HEK293 (cell line): ENCODE data around the gene FADS6.

Experiments
- CTCF ChIA-PET: fragments of 350-600 bp; formaldehyde crosslinking; extraction: SDS; loops from one replicate; lab custom pipeline; 2021; ENCODE audit warnings: antibody characterized with exemption; lab: Yijun Ruan, JAX
- POLR2A ChIA-PET: fragments of 300-600 bp; formaldehyde crosslinking; extraction: SDS; loops from one replicate; lab custom pipeline; 2020; ENCODE audit warnings: antibody characterized with exemption, inconsistent platforms; lab: Yijun Ruan, JAX
- H3K27ac ChIP-seq: fragments of 200-500 bp; sonication (Bioruptor generic); 2 replicates; pipeline ENCODE4 v1.5.1; 2014; ENCODE audit warnings: low read depth, low read length, control low read depth, inconsistent platforms; ENCODE audit errors: extremely low read depth
- H3K36me3 ChIP-seq, 2 experiments: fragments of 200-500 bp in 1 of 2; sonication (Bioruptor generic) in 1 of 2; 1 replicate in 1 of 2; 2 replicates in 1 of 2; pipeline ENCODE4 v1.5.1; 2014 to 2017; ENCODE audit warnings: inconsistent platforms in 2 of 2, low read length in 2 of 2; ENCODE audit not compliant: control insufficient read depth in 2 of 2, insufficient read depth in 1 of 2
- H3K4me1 ChIP-seq: fragments of 200-500 bp; sonication (Bioruptor generic); 2 replicates; pipeline ENCODE4 v1.5.1; 2014; ENCODE audit warnings: mild to moderate bottlenecking, low read length, inconsistent platforms; ENCODE audit not compliant: control insufficient read depth, insufficient read depth
- H3K4me3 ChIP-seq: 2 replicates; pipeline ENCODE4 v1.5.1; 2011; ENCODE audit warnings: low read depth, mild to moderate bottlenecking, control low read depth, low read length, moderate library complexity
- H3K9me3 ChIP-seq: fragments of 200-500 bp; sonication (Bioruptor generic); 2 replicates; pipeline ENCODE4 v1.5.1; 2014; ENCODE audit warnings: low read depth, low read length, inconsistent platforms; ENCODE audit not compliant: control insufficient read depth, insufficient read depth
- GLI4 ChIP-seq: fragments of 450-650 bp; formaldehyde crosslinking; IDR thresholded peaks from 2 replicates; pipeline ENCODE4 v1.5.1; 2016; ENCODE audit warnings: missing biosample characterization, missing genetic modification characterization
- HOXC10 ChIP-seq: sonication (generic); formaldehyde crosslinking; IDR thresholded peaks from 2 replicates; pipeline ENCODE4 v1.8.1; 2023; ENCODE audit warnings: mild to moderate bottlenecking, missing genetic modification reagents
- HOXD13 ChIP-seq: sonication (generic); formaldehyde crosslinking; IDR thresholded peaks from 2 replicates; pipeline ENCODE4 v1.8.0; 2022; ENCODE audit warnings: missing genetic modification reagents, borderline replicate concordance
- MEIS1 ChIP-seq: sonication (generic); formaldehyde crosslinking; IDR thresholded peaks from 2 replicates; pipeline ENCODE4 v1.8.1; 2022; ENCODE audit warnings: missing genetic modification reagents, mild to moderate bottlenecking, borderline replicate concordance
- ZEB2 ChIP-seq: fragments of 450-650 bp; formaldehyde crosslinking; IDR thresholded peaks from 2 replicates; pipeline ENCODE4 v1.5.1; 2016; ENCODE audit warnings: missing biosample characterization, missing genetic modification characterization
- ZFP41 ChIP-seq: fragments of 450-650 bp; formaldehyde crosslinking; IDR thresholded peaks from 2 replicates; pipeline ENCODE4 v1.5.1; 2016; ENCODE audit warnings: missing biosample characterization, missing genetic modification characterization, borderline replicate concordance
- ZNF114 ChIP-seq: fragments of 450-650 bp; formaldehyde crosslinking; IDR thresholded peaks from 2 replicates; pipeline ENCODE4 v1.5.0; 2017; ENCODE audit warnings: missing biosample characterization, missing genetic modification characterization
- ZNF132 ChIP-seq: fragments of 450-650 bp; formaldehyde crosslinking; IDR thresholded peaks from 2 replicates; pipeline ENCODE4 v1.5.1; 2017; ENCODE audit warnings: missing biosample characterization, missing genetic modification characterization, borderline replicate concordance
- ZNF138 ChIP-seq: fragments of 450-650 bp; formaldehyde crosslinking; IDR thresholded peaks from 2 replicates; pipeline ENCODE4 v1.5.1; 2016; ENCODE audit warnings: missing biosample characterization, missing genetic modification characterization, borderline replicate concordance
- ZNF223 ChIP-seq: fragments of 450-650 bp; formaldehyde crosslinking; IDR thresholded peaks from 2 replicates; pipeline ENCODE4 v1.5.1; 2016; ENCODE audit warnings: missing biosample characterization, missing genetic modification characterization
- ZNF302 ChIP-seq: fragments of 450-650 bp; formaldehyde crosslinking; IDR thresholded peaks from 2 replicates; pipeline ENCODE4 v1.5.1; 2016; ENCODE audit warnings: missing biosample characterization, missing genetic modification characterization, low read depth
- ZNF335 ChIP-seq: fragments of 450-650 bp; formaldehyde crosslinking; conservative IDR thresholded peaks from 2 replicates; pipeline ENCODE4 v1.5.1; 2016; ENCODE audit warnings: missing biosample characterization, missing genetic modification characterization
- ZNF416 ChIP-seq: fragments of 450-650 bp; formaldehyde crosslinking; IDR thresholded peaks from 2 replicates; pipeline ENCODE4 v1.5.1; 2016; ENCODE audit warnings: missing biosample characterization, missing genetic modification characterization
- ZNF530 ChIP-seq: fragments of 450-650 bp; formaldehyde crosslinking; IDR thresholded peaks from 2 replicates; pipeline ENCODE4 v1.5.1; 2016; ENCODE audit warnings: low read depth, missing biosample characterization, missing genetic modification characterization
- ZNF610 ChIP-seq: fragments of 450-650 bp; formaldehyde crosslinking; IDR thresholded peaks from 2 replicates; pipeline ENCODE4 v1.5.1; 2016; ENCODE audit warnings: missing biosample characterization, missing genetic modification characterization, borderline replicate concordance
- ZNF621 ChIP-seq: fragments of 450-650 bp; formaldehyde crosslinking; IDR thresholded peaks from 2 replicates; pipeline ENCODE4 v1.5.1; 2017; ENCODE audit warnings: missing biosample characterization, missing genetic modification characterization
- ZNF624 ChIP-seq: fragments of 450-650 bp; formaldehyde crosslinking; IDR thresholded peaks from 2 replicates; pipeline ENCODE4 v1.5.1; 2017; ENCODE audit warnings: missing biosample characterization, missing genetic modification characterization
- ZNF701 ChIP-seq: fragments of 450-650 bp; formaldehyde crosslinking; IDR thresholded peaks from 2 replicates; pipeline ENCODE4 v1.5.1; 2016; ENCODE audit warnings: missing biosample characterization, missing genetic modification characterization
- ZNF792 ChIP-seq: fragments of 450-650 bp; formaldehyde crosslinking; IDR thresholded peaks from 2 replicates; pipeline ENCODE4 v1.5.1; 2016; ENCODE audit warnings: missing biosample characterization, missing genetic modification characterization
- ZNF843 ChIP-seq: fragments of 450-650 bp; formaldehyde crosslinking; IDR thresholded peaks from 2 replicates; pipeline ENCODE4 v1.5.1; 2016; ENCODE audit warnings: missing biosample characterization, missing genetic modification characterization
- ZSCAN23 ChIP-seq: fragments of 450-650 bp; formaldehyde crosslinking; IDR thresholded peaks from 2 replicates; pipeline ENCODE4 v1.5.1; 2016; ENCODE audit warnings: missing biosample characterization, missing genetic modification characterization
- ZXDB ChIP-seq: fragments of 450-650 bp; formaldehyde crosslinking; IDR thresholded peaks from 2 replicates; pipeline ENCODE4 v1.5.1; 2016; ENCODE audit warnings: missing biosample characterization, missing genetic modification characterization
- TF ChIP-seq, protein P1 (sequence below): fragments of 450-650 bp; formaldehyde crosslinking; IDR thresholded peaks from 2 replicates; pipeline ENCODE4 v1.5.1; 2016; ENCODE audit warnings: missing biosample characterization, missing genetic modification characterization
- TF ChIP-seq, protein P2 (sequence below): fragments of 450-650 bp; formaldehyde crosslinking; IDR thresholded peaks from 2 replicates; pipeline ENCODE4; 2016; ENCODE audit warnings: missing biosample characterization, missing genetic modification characterization
- TF ChIP-seq, protein P3 (sequence below): fragments of 450-650 bp; IDR thresholded peaks from 2 replicates; pipeline ENCODE4 v1.5.1; 2018; ENCODE audit warnings: missing biosample characterization, mild to moderate bottlenecking, missing genetic modification characterization
- TF ChIP-seq, protein P4 (sequence below): fragments of 450-650 bp; formaldehyde crosslinking; IDR thresholded peaks from 2 replicates; pipeline ENCODE4 v1.5.1; 2016; ENCODE audit warnings: missing biosample characterization, missing genetic modification characterization

The FADS6 gene

DNA sequence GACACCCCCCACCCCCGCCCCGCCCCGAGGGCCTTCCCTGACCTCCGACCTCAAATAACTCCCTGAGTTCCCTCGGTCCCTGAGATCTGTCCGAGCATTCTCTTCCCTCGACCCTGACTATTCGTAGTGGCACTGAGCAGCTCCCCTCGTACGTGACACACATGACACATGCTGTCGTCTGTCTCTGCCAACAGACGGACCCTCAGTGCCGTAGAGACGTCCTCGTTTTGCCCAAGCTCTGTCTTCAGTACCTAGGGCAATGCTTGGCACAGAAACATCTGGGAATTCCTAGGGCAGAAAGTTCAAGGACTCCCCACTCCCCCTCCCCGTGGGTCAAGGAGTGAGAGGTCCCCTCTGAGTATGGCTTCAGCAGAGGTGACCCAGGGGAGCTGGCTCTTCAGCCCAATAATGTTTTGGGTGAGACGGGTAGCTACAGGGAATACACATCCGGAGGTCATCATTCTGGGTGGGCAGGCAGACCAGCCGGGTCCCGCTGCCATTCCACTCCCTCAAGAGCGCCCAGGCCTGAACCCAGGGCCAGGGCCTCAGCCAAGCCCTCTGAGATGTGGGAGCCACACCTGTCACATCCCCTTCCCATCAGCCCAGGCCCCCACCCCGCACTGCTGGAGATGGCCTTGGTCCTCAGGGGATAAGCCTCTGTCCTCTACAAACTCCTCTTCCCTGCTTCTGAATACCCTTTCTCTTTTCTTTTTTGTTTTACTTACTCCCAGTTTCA is 671 bp upstream of the FADS6 start:
- CTCF ChIA-PET: interaction anchor here (0.7 kb wide), 1 partner anchor 27 kb away, joined by 5 read pairs; no protein-coding TSS in a partner anchor
- H3K9me3 ChIP-seq: no peaks in the 10 kb centered on the region
- H3K27ac ChIP-seq: no peak overlapping the region
- TF ChIP-seq ZNF530 (tag by site-specific recombination): no peak
- TF ChIP-seq ZSCAN23 (tag by site-specific recombination): no peak
- no peak for TF ChIP-seq ZNF138
- TF ChIP-seq ZNF335 (tag by site-specific recombination): no peak
- TF ChIP-seq ZNF114 (tag by site-specific recombination): no peak
- no peak for TF ChIP-seq ZNF416
- no peak for TF ChIP-seq ZXDB
- TF ChIP-seq ZNF610 (tag by site-specific recombination): no peak
- TF ChIP-seq ZEB2 (tag by site-specific recombination): no peak
- TF ChIP-seq, protein P1, sequence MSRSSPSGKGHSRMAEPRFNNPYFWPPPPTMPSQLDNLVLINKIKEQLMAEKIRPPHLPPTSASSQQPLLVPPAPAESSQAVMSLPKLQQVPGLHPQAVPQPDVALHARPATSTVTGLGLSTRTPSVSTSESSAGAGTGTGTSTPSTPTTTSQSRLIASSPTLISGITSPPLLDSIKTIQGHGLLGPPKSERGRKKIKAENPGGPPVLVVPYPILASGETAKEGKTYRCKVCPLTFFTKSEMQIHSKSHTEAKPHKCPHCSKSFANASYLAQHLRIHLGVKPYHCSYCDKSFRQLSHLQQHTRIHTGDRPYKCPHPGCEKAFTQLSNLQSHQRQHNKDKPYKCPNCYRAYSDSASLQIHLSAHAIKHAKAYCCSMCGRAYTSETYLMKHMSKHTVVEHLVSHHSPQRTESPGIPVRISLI: no peak
- TF ChIP-seq ZNF624: no peak
- TF ChIP-seq ZNF132 (tag by site-specific recombination): no peak
- TF ChIP-seq HOXC10: no peak
- TF ChIP-seq ZNF843 (tag by site-specific recombination): no peak
- TF ChIP-seq, all 188 proteins: peak for 0
- POLR2A ChIA-PET: interaction anchor here (1.1 to 2.1 kb wide), 2 partner anchors 9 to 21 kb away, joined by 3 to 16 read pairs; partner anchors contain the start of gene FDXR
- Histone ChIP-seq H3K4me3 (no peak overlapping the region), H3K4me1 (no peaks in the 10 kb centered on the region), H3K36me3 (no peaks in the 10 kb centered on the region)

DNA sequence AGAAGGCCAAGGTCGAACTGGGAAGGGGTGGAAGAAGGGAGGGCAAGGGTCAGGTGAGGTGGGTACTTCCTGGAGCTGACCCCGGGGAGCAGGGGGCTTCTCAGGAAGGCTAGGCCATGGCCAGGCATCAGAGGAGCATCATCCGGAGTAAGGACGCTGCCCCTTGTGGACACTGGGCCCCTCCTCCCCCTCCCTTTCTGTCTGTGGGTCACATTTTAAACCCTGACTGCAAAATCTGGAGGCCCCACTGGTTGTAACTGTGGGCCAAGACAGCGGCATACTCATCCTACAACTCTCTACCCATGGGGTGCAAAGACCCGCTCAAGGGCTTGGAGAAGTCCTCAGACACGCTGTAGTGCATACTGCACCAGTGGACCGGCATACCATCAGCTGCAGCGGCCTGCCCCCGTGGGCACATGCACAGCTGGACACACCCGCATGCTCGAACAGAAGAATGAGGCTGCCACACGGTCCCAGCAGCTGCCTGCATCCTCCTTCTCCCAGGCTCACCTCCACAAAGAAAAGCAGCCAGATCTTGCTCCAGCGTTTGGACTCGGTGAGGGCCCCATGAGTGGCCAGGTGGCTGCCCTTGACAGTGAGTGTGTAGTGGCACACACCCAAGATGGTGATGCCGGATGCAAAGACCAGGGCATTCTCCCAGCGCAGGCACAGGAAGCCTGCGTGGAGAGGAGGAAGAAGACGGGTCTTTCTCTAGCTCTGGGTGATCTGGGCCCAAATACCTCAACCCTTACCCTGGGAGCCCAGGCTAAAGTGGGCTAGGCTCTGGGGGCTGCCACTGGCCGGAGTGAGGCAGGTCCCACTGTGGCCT is 1.2 kb downstream of the FADS6 start:
- H3K4me3 ChIP-seq: no peak overlapping the region
- H3K4me1 ChIP-seq: no peaks in the 10 kb centered on the region
- CTCF ChIA-PET: interaction anchor here (0.5 to 0.9 kb wide), 6 partner anchors 26 to 554 kb away, joined by 3 to 5 read pairs (median 4); no protein-coding TSS in a partner anchor
- no peaks in the 10 kb centered on the region for H3K9me3 ChIP-seq
- POLR2A ChIA-PET: no interaction called here
- H3K36me3 ChIP-seq: no peaks in the 10 kb centered on the region
- no peak for TF ChIP-seq ZNF302 (tag by site-specific recombination)
- H3K27ac ChIP-seq: no peak overlapping the region

DNA sequence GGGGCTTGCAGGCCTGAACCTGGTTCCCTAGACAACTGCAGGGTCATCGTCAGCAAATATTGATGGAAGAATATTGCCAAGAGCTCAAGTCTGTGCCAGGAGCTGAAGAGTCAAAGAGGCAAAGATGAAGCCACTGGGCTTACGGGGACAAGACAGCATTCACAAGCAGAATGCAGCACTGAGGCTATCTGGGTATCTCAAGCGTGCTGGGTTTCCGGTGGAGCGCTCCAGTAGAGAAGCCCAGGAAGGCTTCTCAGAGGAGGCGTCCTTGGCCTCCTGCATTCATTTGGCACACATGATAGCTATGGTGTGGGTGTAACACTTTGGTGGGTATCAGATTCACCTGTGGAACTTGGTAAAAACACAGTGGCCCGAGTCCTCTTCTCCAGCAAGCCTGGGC is 2.9 kb downstream of the FADS6 start:
- Histone ChIP-seq H3K27ac (no peak overlapping the region), H3K4me3 (no peak overlapping the region), H3K36me3 (no peaks in the 10 kb centered on the region), H3K4me1 (no peaks in the 10 kb centered on the region), H3K9me3 (no peaks in the 10 kb centered on the region)
- POLR2A ChIA-PET: interaction anchor here (0.7 to 1.6 kb wide), 2 partner anchors 10 to 18 kb away, joined by 3 to 10 read pairs; partner anchors contain the start of gene FDXR
- CTCF ChIA-PET: interaction anchor here (0.6 to 1.5 kb wide), 4 partner anchors 27 to 323 kb away, joined by 3 to 6 read pairs (median 4); partner anchors contain the start of gene CD300H
- TF ChIP-seq, protein P2, sequence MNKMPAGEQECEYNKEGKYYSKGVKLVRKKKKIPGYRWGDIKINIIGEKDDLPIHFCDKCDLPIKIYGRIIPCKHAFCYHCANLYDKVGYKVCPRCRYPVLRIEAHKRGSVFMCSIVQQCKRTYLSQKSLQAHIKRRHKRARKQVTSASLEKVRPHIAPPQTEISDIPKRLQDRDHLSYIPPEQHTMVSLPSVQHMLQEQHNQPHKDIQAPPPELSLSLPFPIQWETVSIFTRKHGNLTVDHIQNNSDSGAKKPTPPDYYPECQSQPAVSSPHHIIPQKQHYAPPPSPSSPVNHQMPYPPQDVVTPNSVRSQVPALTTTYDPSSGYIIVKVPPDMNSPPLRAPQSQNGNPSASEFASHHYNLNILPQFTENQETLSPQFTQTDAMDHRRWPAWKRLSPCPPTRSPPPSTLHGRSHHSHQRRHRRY: no peak
- no peak for TF ChIP-seq ZNF792
- no peak for TF ChIP-seq HOXD13 (CRISPR knock-in tag)
- TF ChIP-seq MEIS1 (CRISPR knock-in tag): no peak
- TF ChIP-seq, protein P3, sequence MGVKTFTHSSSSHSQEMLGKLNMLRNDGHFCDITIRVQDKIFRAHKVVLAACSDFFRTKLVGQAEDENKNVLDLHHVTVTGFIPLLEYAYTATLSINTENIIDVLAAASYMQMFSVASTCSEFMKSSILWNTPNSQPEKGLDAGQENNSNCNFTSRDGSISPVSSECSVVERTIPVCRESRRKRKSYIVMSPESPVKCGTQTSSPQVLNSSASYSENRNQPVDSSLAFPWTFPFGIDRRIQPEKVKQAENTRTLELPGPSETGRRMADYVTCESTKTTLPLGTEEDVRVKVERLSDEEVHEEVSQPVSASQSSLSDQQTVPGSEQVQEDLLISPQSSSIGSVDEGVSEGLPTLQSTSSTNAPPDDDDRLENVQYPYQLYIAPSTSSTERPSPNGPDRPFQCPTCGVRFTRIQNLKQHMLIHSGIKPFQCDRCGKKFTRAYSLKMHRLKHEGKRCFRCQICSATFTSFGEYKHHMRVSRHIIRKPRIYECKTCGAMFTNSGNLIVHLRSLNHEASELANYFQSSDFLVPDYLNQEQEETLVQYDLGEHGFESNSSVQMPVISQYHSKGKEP (tag by site-specific recombination): no peak
- no peak for TF ChIP-seq ZNF701 (tag by site-specific recombination)
- no peak for TF ChIP-seq GLI4
- TF ChIP-seq, protein P4, sequence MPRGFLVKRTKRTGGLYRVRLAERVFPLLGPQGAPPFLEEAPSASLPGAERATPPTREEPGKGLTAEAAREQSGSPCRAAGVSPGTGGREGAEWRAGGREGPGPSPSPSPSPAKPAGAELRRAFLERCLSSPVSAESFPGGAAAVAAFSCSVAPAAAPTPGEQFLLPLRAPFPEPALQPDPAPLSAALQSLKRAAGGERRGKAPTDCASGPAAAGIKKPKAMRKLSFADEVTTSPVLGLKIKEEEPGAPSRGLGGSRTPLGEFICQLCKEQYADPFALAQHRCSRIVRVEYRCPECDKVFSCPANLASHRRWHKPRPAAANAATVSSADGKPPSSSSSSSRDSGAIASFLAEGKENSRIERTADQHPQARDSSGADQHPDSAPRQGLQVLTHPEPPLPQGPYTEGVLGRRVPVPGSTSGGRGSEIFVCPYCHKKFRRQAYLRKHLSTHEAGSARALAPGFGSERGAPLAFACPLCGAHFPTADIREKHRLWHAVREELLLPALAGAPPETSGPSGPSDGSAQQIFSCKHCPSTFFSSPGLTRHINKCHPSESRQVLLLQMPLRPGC (tag by site-specific recombination): no peak
- TF ChIP-seq ZFP41 (tag by site-specific recombination): no peak
- TF ChIP-seq ZNF621 (tag by site-specific recombination): no peak
- no peak for TF ChIP-seq ZNF223 (tag by site-specific recombination)
